Frontal cortex (tissue), 4 donors: Measurements from ENCODE around the gene AOPEP. TPM values are rescaled to one million over a fixed set of nuclear protein-coding genes. Genes with fewer than 3 reads are reported as not detected.

ENCODE experiments used
- DNase-seq, 2 donors: peaks; one replicate each; pipeline ENCODE4 v3.0.0; 2012; ENCODE audit warnings: low spot score in 2 of 2
- FAIRE-seq: peaks from 2 replicates; lab custom pipeline; 2012; peaks lifted over from hg19 to GRCh38; lab: Jason Lieb, UNC
- total RNA-seq: library from RNA; depleted of rRNA; stranded (reverse); fragments of >200 nt; gene quantifications from one replicate; pipeline ENCODE4 v1.2.3, GENCODE V29; 2014
- donor health status: control.
- donor health status: control.
- donor health status: control.

Gene AOPEP
- total RNA-seq, 1 donor from 2014 or later = 23.2 TPM

- no peak for FAIRE-seq
- no peak for DNase-seq
Measured at GRCh38 chr9:94806307-94806893, 79.9 kb downstream of the AOPEP start.

DNA sequence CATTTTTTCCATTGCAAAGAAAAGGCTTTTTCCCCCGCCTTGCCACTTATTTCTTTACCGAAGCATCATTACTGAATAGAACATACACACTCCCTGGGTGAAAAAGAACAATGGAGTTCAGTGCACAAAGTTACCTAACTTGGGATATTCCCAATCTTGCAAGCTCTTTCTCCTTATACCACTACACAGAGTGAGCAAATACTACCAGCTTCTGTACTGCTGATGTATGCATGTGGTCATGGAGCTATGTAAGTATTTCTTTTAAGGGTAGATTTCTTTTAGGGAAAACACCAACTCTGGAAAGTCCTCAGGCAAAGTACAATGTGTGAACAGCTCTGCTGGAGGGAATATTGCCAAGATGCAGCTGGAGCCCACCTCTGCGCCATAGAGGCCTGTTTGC lies 81.1 kb downstream of the AOPEP start:
- FAIRE-seq = no peak
- DNase-seq = no peak

DNA sequence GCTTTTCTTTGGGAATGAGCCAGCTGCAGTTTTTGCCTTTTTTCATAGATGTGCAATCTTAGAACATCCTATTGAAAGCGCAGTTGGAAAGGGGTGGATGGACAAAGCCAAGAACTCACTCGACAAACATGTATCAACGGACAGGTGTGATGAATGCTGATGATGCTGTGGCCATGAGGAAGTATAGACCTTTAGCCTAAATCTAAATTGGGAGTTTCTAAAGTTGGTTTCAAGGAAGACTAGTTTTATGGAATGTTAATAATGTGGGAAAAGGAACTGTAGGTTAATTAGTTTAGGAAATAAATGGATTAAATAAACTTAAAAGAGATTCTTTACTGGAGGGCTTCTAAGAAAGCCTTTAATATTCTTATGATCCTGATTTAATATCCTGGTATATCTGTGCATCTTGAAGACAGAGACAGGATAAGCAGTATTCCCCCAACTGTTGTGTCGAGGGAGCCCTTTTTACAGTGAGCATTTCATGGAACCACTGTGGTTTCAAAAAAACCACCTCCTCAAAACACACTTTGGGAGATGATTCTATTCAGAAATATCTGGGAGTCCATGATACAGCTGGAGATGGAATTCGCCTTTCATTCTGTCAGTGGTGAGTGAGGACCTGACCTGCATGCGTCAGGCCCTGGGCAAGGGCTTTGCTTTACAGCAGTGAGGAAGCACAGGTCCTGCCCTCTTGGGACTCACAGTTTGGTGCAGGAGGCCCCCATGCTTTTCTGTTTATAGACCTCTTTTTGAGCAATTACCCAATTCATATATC lies 82.6 kb downstream of the AOPEP start:
- FAIRE-seq (no peak), DNase-seq (no peak)

DNA sequence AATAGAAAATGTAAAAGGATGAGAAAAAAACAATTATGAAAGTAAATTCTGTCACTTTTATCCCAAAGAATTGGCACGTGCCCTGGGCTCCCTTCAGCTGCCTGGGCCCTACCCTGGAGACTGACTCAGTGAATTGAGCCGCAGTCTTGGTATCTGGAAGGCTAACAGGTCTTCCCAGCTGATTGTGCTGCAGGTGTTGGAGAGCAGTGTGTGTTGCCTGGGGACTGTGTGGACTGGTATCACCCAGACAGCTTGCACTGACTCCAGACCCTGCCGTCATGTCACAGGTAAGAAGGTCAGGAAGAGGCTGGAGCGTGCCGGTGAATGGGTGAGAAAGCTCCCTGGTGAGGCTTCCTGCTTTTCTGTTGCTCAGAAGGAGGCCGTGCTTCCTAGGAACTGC lies 83.3 kb downstream of the AOPEP start:
- FAIRE-seq (no peak), DNase-seq (no peak)

DNA sequence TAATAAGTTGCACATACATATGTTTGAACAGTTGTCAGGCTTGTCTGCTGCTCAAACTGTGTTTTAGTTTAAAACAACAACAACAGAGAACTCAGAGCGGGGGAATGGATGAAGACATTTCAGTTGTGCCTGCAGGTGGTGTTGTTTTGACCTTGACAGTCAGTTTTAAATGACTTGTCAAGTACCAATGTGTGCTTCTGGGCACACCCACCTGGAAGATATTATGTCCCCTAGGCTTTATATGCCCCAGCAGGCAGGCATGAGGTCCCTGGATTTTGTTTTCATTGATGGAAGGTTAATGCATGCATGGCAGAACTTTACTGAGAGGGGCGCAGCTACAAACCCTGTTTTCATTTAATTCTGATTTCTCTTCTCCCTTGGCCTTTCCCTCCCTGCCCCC lies 84.6 kb downstream of the AOPEP start:
- no peak for FAIRE-seq

DNA sequence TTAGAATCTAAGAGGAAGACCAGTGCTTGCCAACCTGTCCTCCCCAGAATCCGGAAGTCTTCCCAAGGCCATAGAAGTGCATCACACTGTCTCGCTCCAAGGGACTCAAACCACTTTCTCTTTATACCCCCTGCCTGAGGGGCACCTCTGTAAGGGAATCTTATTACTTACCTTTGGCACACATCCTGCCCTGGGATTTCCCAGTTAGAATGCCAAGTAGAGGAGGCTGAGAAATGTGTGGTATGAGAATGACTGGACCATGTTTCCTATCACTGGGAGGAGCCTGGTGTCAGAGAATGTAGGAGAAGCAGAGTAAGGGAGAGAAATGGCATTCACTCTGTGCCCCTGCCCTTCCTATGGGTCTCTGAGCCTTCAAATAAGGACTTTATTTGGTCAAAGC lies 85.8 kb downstream of the AOPEP start:
- no peak for FAIRE-seq
- no peak for DNase-seq

More for the DNA sequence above, 84.6 kb downstream of the AOPEP start:
- DNase-seq = no peak

GRCh38 chr9:94813379-94813778 lies 86.9 kb downstream of the AOPEP start:
- no peak for FAIRE-seq
- DNase-seq = no peak

DNA sequence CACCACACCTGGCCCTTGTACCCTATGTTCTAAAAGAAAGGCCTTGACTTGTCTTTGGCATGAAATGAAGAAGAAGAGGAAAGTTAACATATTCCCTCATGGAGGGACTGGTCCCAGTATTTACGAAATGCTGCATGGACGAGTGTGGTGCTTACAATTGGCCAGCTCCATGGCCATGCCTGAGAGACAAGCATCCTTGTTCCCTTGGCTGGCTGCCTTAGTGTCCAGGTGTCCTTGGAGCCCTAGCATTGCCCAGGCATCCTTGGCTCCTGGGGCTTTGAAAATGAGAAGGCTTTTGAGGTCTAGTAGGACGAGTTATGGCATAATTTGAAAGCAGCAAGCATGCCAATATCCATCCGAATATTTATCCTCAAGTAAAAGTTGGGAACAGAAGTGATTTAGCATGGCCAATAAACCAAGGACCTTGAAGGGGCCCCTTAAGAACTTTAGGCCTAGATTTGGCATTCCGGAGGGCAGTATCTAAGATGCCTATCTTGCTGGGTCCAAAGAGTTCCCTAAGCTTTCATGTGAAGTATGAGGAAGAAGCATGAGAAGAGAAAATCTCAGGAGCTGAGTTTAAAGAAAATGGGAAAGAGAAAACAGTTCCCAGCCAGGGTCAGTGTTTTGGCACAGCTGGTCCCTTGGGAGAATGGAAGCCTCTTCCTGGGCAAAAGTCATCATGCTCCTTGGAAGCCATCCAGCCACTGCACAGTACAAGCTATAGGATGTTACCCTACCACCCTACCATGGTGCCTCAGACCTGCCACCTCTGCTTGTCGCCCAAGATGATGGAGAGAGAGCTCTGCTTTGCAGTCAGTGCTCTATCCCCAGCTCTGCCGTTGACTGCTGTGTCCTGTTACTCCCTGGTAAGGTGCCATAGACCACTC lies 91.0 kb downstream of the AOPEP start:
- no peak for FAIRE-seq
- DNase-seq = no peak

DNA sequence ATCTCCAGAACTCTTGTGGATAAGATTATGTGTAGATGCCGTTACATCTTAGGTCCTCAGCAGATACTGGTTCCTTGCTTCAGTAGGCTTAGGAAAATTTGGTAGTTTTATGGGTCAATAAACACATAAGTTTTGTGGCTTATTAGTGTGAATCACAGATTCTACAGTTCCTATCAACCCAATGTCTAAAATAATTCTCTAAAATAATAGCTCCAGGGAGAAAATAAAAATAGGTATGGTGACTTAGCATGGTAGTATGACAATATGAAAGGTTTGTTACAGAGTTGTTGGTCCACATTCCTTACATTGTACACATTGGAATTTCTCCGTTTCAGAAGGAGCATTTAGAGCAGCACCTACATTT lies 91.7 kb downstream of the AOPEP start:
- no peak for FAIRE-seq

DNA sequence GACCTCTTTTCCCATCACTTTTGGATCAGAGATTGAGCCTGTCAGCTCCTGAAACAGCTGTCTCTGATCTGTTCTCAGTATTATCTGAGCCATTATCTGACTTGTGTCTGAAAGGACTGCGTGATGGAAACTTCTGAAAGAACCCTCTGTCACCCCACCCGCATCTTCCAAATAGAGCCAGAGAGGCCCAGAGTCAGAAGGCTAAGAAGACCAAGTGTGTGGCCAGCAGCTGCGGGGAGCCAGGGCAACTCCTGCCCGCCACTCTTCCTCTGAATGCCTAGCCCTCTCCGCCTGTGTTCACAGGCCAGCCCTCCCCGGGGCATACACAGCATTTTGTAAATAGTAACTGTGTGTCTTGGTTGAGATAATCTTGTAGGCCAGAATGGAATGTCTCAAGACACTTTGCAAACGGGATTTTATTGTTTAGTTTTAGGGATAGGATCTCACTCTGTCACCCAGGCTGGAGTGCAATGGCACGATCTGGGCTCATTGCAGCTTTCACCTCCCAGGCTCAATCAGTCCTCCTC lies 92.7 kb downstream of the AOPEP start:
- FAIRE-seq = no peak
- no peak for DNase-seq

More for the DNA sequence above, 91.7 kb downstream of the AOPEP start:
- DNase-seq = no peak

DNA sequence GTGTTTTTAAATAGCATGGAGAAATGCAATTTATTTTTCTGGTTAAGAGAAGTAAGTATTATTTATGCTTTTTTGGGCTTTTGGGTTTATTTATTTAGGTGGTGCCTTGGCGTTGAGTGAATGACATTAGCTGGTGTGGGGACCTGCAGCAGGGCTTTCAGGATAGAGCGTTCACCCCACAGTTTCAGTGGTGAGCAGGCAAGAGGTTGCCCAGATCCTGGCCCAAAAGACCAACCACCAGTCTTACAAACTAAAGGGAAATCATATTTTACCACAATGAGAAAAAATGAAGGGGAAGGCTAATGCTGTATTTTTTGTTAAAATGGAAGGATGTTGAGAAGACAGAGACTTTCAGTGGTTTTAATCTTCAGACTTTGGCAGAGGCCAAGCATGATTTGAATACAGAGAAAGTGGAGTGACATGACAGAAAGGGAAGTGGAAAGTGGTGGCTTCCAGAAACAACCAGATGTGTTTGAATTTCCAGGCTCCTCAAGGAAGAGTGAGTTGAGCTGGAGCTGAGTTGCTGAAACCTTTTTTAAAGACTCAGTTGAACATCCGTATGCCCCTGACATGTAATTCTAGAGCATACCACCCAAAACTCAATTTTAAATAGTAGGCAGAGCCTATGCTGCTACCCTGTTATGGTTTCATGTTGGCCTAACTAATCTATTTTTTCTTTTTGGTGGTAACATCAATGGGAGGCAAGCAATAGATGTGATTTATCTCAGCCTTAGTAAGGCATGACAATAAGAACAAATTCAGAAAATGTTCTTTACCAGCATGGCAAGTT lies 94.8 kb downstream of the AOPEP start:
- DNase-seq (no peak), FAIRE-seq (no peak)

GRCh38 chr9:94822273-94822672 lies 95.8 kb downstream of the AOPEP start:
- FAIRE-seq = no peak

DNA sequence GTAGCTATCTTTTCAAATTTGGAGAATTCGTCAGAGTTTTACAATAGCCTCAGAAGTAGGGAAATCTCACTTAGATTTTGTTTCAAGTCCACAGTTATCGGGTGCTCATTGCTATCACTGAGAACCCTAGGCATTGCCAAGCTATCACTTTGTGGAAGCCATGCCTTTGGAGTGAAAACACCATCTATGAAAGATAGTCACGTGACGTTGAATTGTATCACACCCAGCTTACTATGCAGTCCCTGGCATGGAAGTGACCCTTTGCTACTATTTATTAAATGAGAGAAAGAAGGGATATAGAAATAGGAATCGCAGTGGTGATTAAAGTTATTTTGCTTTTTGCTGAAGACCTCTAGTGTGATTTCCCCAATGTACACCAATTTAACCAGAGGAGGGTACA lies 97.2 kb downstream of the AOPEP start:
- no peak for FAIRE-seq
- DNase-seq = no peak

More at GRCh38 chr9:94822273-94822672, 95.8 kb downstream of the AOPEP start:
- no peak for DNase-seq

- no peak for FAIRE-seq
- DNase-seq = no peak
Measured at GRCh38 chr9:94824411-94824810, 97.9 kb downstream of the AOPEP start.

GRCh38 chr9:94824913-94825610 lies 98.6 kb downstream of the AOPEP start:
- DNase-seq (no peak), FAIRE-seq (no peak)

DNA sequence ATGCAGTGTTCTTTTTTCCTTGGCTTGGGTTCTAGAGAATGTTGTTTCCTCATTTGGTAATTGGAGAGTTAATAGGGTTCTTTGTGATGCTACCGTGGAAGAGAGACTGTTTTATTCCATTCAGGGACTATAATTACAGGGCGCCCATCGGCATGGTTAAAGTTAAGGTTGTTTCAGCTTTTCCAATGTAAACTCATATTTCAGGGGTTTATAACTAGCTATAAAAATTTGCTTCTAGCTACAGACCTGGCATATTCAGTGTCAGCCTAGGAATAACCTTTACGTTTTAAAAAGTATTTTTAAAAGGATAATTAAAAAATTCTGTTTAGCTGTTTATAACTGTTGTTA lies 99.1 kb downstream of the AOPEP start:
- no peak for DNase-seq

DNA sequence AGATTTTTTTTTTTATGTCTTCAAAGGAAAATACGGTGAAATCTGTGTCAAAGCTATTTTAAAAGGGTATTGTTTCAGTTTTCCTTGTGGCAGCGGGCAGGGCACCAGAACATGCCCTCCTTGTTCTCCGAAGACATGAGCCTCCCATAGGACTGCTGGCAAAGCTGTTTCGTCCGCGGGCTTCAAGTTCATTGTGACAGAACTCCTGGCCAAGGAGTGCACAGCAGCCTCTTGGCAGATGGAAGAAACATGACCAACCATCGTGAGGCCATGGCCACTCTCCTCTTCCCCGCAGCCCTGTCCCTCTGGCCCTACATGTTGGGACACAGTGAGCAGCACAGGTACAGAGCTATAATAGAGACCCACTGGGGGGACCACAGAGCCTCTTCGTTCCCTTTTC lies 99.5 kb downstream of the AOPEP start:
- no peak for FAIRE-seq
- no peak for DNase-seq

More for the DNA sequence above, 99.1 kb downstream of the AOPEP start:
- FAIRE-seq = no peak

- no peak for FAIRE-seq
Measured at GRCh38 chr9:94826644-94827410, 100.3 kb downstream of the AOPEP start.

More at GRCh38 chr9:94826644-94827410, 100.3 kb downstream of the AOPEP start:
- no peak for DNase-seq
